ENCODE data around the gene PCDHGB4.
"Not testable (repeated sequence)": the region's sequence is repeated elsewhere in the genome, so short reads cannot be mapped to it uniquely, and the experiment has no call there.

Gene PCDHGB4

GRCh38 chr5:141402553-141403243, 15.2 kb downstream of the PCDHGB4 start, which contains the start of gene PCDHGA9:
Gene PCDHGA9, plus strand, starts transcription at chr5:141402778. Its CDS starts 175 bp downstream, at chr5:141402953.
- no peak for DNase-seq

GRCh38 chr5:141403387-141403786, 15.9 kb downstream of the PCDHGB4 start:
- DNase-seq: no peak

- DNase-seq: peak; percentile 67
Measured at GRCh38 chr5:141407790-141408505, 20.4 kb downstream of the PCDHGB4 start, which contains the start of gene PCDHGB6. Gene PCDHGB6, plus strand, starts transcription at chr5:141408021. Its CDS starts 182 bp downstream, at chr5:141408203.

- no peak for DNase-seq
Measured at GRCh38 chr5:141409598-141410306, 22.3 kb downstream of the PCDHGB4 start.

- no peak for DNase-seq
Measured at GRCh38 chr5:141411575-141411974, 24.1 kb downstream of the PCDHGB4 start.

GRCh38 chr5:141412854-141413539, 25.5 kb downstream of the PCDHGB4 start, which contains the start of gene PCDHGA10:
Gene PCDHGA10, plus strand, starts transcription at chr5:141412987. Its CDS starts 189 bp downstream, at chr5:141413176.
- peak; percentile 70 for DNase-seq

- no peak for DNase-seq
Measured at GRCh38 chr5:141413540-141414069, 26.1 kb downstream of the PCDHGB4 start.

- not testable (repeated sequence) for DNase-seq
Measured at GRCh38 chr5:141414548-141415274, 27.2 kb downstream of the PCDHGB4 start.

GRCh38 chr5:141415275-141415618, 27.7 kb downstream of the PCDHGB4 start:
- DNase-seq: not testable (repeated sequence)

GRCh38 chr5:141417494-141418172, 30.1 kb downstream of the PCDHGB4 start, which contains the start of gene PCDHGB7:
Gene PCDHGB7, plus strand, starts transcription at chr5:141417677. Its CDS starts 183 bp downstream, at chr5:141417860.
- peak; percentile 78 for DNase-seq

- no peak for DNase-seq
Measured at GRCh38 chr5:141419074-141419880, 31.8 kb downstream of the PCDHGB4 start.

GRCh38 chr5:141420855-141421488, 33.5 kb downstream of the PCDHGB4 start, which contains the start of gene PCDHGA11:
Gene PCDHGA11, plus strand, starts transcription at chr5:141421051. Its CDS starts 177 bp downstream, at chr5:141421228.
- DNase-seq: peak; percentile 75

- no peak for DNase-seq
Measured at GRCh38 chr5:141421489-141421855, 34.0 kb downstream of the PCDHGB4 start.

- no peak for DNase-seq
Measured at GRCh38 chr5:141422742-141423291, 35.3 kb downstream of the PCDHGB4 start.

- DNase-seq: no peak
Measured at GRCh38 chr5:141427783-141428426, 40.4 kb downstream of the PCDHGB4 start.

- peak; percentile 61 for DNase-seq
Measured at GRCh38 chr5:141430332-141431113, 43.0 kb downstream of the PCDHGB4 start, which contains the start of gene PCDHGA12. Gene PCDHGA12, plus strand, starts transcription at chr5:141430507. Its CDS starts 253 bp downstream, at chr5:141430760.

- no peak for DNase-seq
Measured at GRCh38 chr5:141431286-141431685, 43.8 kb downstream of the PCDHGB4 start.

- DNase-seq: not testable (repeated sequence)
Measured at GRCh38 chr5:141432308-141432707, 44.8 kb downstream of the PCDHGB4 start.

All from activated CD4-positive, alpha-beta T cell treated with anti-CD3 and anti-CD28 coated beads for 48 hours (primary cell).